Body of pancreas (tissue), 4 donors: ENCODE data around the gene BRAP.

ENCODE experiments used
- CTCF ChIP-seq, 7 experiments: fragments of 450-650 bp in 4 of 7; fragments of 200-600 bp in 3 of 7; sonication (generic) in 3 of 7; IDR thresholded peaks; one replicate each; pipeline ENCODE4 v1.5.1; 2016 to 2019; ENCODE audit warnings: antibody characterized with exemption in 7 of 7
- POLR2A ChIP-seq, 3 donors: fragments of 450-650 bp; IDR thresholded peaks; one replicate each; pipeline ENCODE4 v1.6.1; 2016; ENCODE audit warnings: antibody characterized with exemption in 3 of 3, mild to moderate bottlenecking in 2 of 3

- no peak for TF ChIP-seq CTCF (IDR thresholded peaks at IDR 0.05)
- TF ChIP-seq POLR2A (IDR thresholded peaks at IDR 0.05), result no peak
These were observed 29.7 kb downstream of the BRAP start for GRCh38 chr12:111656016-111656415.
